Testis (tissue), 2 donors: ENCODE results near the gene RASSF3.

Source experiments
- POLR2A ChIP-seq: fragments of 450-650 bp; IDR thresholded peaks from one replicate; pipeline ENCODE4 v1.6.1; 2017; ENCODE audit warnings: antibody characterized with exemption, mild to moderate bottlenecking, moderate library complexity
- TF ChIP-seq, protein P1 (sequence below), 3 experiments: fragments of 450-650 bp in 2 of 3; fragments of 200-600 bp in 1 of 3; sonication (generic) in 1 of 3; IDR thresholded peaks; one replicate each; pipeline ENCODE4 v1.5.1; 2016 to 2019; ENCODE audit warnings: antibody characterized with exemption in 3 of 3, mild to moderate bottlenecking in 2 of 3, moderate library complexity in 1 of 3

DNA sequence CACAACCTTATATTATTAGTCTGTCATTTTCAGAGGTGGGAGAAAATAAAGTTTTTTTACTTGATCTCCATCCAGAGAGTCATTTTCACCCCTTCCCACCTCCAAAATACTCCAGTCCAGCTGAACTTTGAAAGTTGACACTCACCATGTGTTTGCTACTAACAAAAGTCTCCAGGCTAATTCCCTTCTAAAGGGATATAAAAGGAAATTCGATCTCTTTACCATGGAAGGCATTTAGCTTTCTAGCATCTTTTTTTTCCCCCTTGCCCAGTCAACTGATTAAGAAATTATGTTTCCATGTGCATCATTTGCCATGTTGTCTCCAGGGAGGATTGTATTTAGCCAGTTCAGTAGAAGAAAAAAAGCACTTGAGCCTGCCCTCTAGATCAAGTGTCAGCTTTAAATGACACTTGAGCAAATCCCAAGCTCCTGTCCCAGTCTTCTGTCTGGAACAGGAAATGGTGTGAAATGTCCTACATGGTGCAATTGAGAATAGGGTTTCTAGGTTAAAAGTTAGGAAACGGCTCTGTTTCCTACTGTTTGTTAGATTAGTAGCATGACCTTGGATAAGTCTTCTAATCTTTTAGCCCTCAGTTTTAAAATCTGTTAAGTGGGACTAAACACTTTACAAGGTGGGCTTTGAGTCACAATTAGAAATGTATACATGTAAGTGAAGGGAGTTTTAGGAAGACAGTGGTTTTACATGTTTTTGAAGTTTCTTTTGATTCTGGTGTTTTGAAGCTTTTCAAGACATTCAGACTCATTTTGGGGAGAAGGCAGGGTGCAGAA lies 81.7 kb downstream of the RASSF3 start:
- TF ChIP-seq, protein P1, sequence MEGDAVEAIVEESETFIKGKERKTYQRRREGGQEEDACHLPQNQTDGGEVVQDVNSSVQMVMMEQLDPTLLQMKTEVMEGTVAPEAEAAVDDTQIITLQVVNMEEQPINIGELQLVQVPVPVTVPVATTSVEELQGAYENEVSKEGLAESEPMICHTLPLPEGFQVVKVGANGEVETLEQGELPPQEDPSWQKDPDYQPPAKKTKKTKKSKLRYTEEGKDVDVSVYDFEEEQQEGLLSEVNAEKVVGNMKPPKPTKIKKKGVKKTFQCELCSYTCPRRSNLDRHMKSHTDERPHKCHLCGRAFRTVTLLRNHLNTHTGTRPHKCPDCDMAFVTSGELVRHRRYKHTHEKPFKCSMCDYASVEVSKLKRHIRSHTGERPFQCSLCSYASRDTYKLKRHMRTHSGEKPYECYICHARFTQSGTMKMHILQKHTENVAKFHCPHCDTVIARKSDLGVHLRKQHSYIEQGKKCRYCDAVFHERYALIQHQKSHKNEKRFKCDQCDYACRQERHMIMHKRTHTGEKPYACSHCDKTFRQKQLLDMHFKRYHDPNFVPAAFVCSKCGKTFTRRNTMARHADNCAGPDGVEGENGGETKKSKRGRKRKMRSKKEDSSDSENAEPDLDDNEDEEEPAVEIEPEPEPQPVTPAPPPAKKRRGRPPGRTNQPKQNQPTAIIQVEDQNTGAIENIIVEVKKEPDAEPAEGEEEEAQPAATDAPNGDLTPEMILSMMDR (IDR thresholded peaks at IDR 0.05): no peak
- TF ChIP-seq POLR2A: no peak
